ACC112 (cell line): ENCODE measurements around the gene ANGEL2.

Experiments used
- H2AFZ ChIP-seq: fragments of 200-600 bp; sonication (generic); one replicate; pipeline ENCODE4 v1.6.0; 2017; ENCODE audit warnings: antibody characterized with exemption, low read length; ENCODE audit not compliant: unreplicated experiment
- H3K27ac ChIP-seq: fragments of 200-600 bp; sonication (generic); 2 replicates; pipeline ENCODE4 v1.5.1; 2014; ENCODE audit warnings: low read depth, mild to moderate bottlenecking, antibody characterized with exemption, low read length, moderate library complexity
- H3K27me3 ChIP-seq: fragments of 200-600 bp; sonication (generic); 2 replicates; pipeline ENCODE4 v1.6.1; 2014; ENCODE audit warnings: mild to moderate bottlenecking, antibody characterized with exemption, low read length, moderate library complexity, mixed read lengths; ENCODE audit not compliant: insufficient read depth
- H3K36me3 ChIP-seq: fragments of 200-600 bp; sonication (generic); 2 replicates; pipeline ENCODE4 v1.6.1; 2016; ENCODE audit warnings: mild to moderate bottlenecking, antibody characterized with exemption, low read length, moderate library complexity, mixed read lengths; ENCODE audit not compliant: insufficient read depth
- H3K4me1 ChIP-seq: fragments of 200-600 bp; sonication (generic); one replicate; pipeline ENCODE4 v1.6.1; 2016; ENCODE audit warnings: low read length, mixed read lengths; ENCODE audit not compliant: insufficient read depth, unreplicated experiment, control insufficient read depth
- H3K4me3 ChIP-seq: fragments of 200-600 bp; sonication (generic); 2 replicates; pipeline ENCODE4 v1.5.1; 2014; ENCODE audit warnings: mild to moderate bottlenecking, low read depth, low read length
- H3K79me2 ChIP-seq: fragments of 200-600 bp; sonication (generic); one replicate; pipeline ENCODE4 v1.6.0; 2016; ENCODE audit warnings: low read length; ENCODE audit not compliant: control insufficient read depth, unreplicated experiment, insufficient read depth

The ANGEL2 gene

GRCh38 chr1:212942679-212943392 is 72.8 kb downstream of the ANGEL2 start:
- Histone ChIP-seq H3K27me3 (peaks cover 9% of the 10 kb centered on the region; the same call in 1 of the 2 replicates), H3K27ac (no peak overlapping the region), H3K79me2 (no peaks in the 10 kb centered on the region), H3K4me1 (no peaks in the 10 kb centered on the region), H3K4me3 (no peak overlapping the region), H2AFZ (no peak overlapping the region), H3K36me3 (no peaks in the 10 kb centered on the region)
